ENCODE data around the gene MMP25.
"Not testable (repeated sequence)": the region's sequence is repeated elsewhere in the genome, so short reads cannot be mapped to it uniquely, and the experiment has no call there.

MMP25 gene

DNA sequence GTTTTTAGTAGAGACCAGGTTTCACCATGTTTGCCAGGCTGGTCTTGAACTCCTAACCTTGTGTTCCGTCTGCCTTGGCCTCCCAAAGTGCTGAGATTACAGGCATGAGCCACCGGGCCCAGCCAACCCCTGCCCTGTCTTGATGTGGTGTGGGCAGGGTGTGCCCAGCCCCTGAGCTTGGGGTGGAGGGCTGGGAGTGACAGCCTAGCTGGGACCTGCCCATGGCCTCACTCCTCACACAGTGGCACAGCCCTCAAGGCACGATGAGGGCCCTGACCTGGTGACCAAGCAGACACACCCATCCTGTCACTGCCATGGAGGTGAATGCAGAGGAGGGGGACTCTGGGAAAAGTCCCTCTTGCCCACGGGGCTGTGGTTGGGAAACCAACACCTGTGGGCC lies 22.1 kb downstream of the MMP25 start:
- DNase-seq, result peak in 2 of 10 donors; percentile 41 to 49
- intact Hi-C loops (cut with DNase I), result no loop called here

DNA sequence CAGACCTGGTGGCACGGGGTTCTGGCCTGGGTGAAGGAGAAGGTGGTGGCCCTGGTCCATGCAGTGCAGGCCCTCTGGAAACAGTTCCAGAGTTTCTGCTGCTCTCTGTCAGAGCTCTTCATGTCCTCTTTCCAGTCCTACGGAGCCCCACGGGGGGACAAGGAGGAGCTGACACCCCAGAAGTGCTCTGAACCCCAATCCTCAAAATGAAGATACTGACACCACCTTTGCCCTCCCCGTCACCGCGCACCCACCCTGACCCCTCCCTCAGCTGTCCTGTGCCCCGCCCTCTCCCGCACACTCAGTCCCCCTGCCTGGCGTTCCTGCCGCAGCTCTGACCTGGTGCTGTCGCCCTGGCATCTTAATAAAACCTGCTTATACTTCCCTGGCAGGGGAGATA lies 22.8 kb downstream of the MMP25 start:
- peak in 1 of 10 donors; percentile 60 for DNase-seq
- intact Hi-C loops (cut with DNase I), result not testable (repeated sequence)

DNA sequence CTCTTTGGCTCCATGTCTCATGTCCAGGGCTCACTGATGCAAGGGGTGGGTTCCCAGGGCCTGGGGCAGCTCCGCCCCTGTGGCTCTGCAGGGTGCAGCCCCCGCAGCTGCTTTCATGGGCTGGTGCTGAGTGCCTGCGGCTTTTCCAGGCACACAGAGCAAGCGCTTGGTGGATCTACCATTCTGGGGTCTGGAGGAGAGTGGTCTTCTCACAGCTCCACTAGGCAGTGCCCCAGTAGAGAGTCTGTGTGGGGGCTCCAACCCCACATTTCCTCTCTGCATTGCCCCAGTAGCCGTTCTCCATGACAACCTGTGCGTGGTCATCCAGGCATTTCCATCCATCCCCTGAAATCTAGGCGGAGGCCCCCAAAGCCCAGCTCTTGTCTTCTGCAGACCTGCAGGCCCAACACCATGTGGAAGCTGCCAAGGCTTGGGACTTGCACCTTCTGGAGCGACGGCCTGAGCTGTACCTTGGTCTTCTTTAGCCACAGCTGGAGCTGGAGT lies 24.3 kb downstream of the MMP25 start:
- intact Hi-C loops (cut with DNase I), result no loop called here
- peak in 3 of 10 donors; percentile 46 to 62 (median 57) for DNase-seq

- peak in 1 of 10 donors; percentile 10 for DNase-seq
- intact Hi-C loops (cut with DNase I), result no loop called here
Observed at GRCh38 chr16:3071655-3072054, 25.3 kb downstream of the MMP25 start.

DNA sequence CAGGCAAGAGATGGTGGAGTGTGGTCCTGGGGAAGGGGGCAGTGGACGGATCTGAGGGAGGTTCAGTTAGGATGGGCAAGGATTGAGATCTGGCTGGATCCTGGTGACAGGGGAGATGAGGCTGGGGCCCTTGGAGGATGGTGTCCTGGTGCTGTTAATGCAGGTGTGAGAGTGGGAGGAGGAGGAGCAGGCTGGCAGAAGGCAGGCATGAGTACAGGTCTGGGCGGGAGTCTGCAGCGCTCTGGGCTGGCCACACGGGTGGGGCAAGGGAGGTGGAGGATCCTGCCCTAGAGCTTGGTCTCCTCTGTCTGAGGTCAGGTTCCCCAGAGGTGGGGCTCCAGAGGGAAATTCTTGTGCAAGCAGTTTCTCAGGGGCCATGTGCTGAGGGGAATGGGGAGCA lies 25.8 kb downstream of the MMP25 start:
- intact Hi-C loops (cut with DNase I), result not testable (repeated sequence)
- peak in 2 of 10 donors; percentile 25 to 48 for DNase-seq

DNA sequence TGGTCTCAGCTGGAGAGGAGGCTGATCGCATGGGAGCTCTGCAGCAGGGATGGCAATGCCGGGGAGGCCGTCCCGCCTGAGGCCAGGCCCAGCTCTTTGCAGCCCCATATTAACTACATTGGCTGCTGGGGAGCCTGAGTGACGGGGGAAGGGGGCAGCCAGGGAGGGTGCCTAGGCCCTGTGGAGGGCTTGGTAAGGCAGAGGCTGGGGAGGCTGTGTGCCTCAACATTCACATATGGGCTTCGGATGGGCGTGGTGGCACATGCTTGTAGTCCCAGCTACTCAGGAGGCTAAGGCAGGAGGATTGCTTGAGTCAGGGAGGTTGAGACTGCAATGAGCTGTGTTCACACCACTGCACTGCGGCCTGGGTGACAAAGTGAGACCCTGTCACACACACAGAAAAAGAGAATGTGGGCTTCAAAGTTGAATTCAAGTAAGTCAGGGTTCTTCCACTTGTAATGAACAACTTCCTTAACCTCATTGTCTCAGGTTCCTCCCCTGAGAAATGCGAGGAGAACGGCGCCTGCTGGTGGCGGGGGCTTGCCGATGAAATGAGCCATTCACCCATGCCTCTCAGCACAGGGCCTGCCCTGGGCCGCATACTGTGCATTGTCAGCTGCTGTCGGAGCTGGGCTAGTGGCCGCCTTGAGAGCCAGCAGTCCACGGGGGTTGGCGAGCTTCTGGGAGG lies 26.4 kb downstream of the MMP25 start:
- intact Hi-C loops (cut with DNase I), result not testable (repeated sequence)
- peak in 3 of 10 donors; percentile 11 to 39 (median 13) for DNase-seq

DNA sequence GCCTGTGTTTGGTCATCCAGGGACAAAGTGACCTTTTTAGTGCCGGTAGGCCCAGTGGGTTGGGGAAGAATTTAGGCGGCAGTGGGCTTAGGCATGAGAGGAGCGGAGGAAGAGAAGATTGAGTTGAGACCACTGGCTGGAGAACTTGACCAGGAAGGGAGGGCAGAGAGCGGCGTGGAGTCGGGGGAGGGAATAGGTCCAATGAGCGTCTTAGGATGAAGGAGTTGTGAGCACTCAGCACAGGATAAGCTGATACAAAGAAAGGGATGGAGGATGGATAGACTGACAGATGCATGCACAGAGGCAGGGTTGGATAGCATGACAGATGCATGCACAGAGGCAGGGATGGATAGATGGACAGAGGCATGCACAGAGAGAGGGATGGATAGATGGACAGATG lies 27.1 kb downstream of the MMP25 start:
- intact Hi-C loops (cut with DNase I), result no loop called here

GRCh38 chr16:3074860-3075522 lies 28.6 kb downstream of the MMP25 start:
- intact Hi-C loops (cut with DNase I), result no loop called here
- peak in 2 of 10 donors; percentile 30 to 57 for DNase-seq

More for the DNA sequence above, 27.1 kb downstream of the MMP25 start:
- peak in 1 of 10 donors; percentile 14 for DNase-seq

- intact Hi-C loops (cut with DNase I), result no loop called here
- DNase-seq, result peak in 2 of 10 donors; percentile 65 to 75
Observed at GRCh38 chr16:3075523-3075915, 29.2 kb downstream of the MMP25 start.

- intact Hi-C loops (cut with DNase I), result not testable (repeated sequence)
- peak in 2 of 10 donors; percentile 37 for DNase-seq
Observed at GRCh38 chr16:3075946-3076345, 29.6 kb downstream of the MMP25 start.

GRCh38 chr16:3076577-3076976 lies 30.2 kb downstream of the MMP25 start:
- peak in 2 of 10 donors; percentile 39 to 42 for DNase-seq
- intact Hi-C loops (cut with DNase I), result no loop called here

- intact Hi-C loops (cut with DNase I), result no loop called here
- peak in 2 of 10 donors; percentile 59 to 61 for DNase-seq
Observed at GRCh38 chr16:3080024-3080423, 33.7 kb downstream of the MMP25 start.

DNA sequence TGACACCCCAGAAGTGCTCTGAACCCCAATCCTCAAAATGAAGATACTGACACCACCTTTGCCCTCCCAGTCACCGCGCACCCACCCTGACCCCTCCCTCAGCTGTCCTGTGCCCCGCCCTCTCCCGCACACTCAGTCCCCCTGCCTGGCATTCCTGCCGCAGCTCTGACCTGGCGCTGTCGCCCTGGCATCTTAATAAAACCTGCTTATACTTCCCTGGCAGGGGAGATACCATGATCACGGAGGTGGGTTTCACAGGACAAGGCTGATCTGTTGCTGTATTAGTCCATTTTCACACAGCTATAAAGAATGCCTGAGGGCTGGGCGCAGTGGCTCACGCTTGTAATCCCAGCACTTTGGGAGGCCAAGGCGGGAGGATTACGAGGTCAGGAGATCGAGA lies 35.6 kb downstream of the MMP25 start:
- peak in 2 of 10 donors; percentile 15 to 61 for DNase-seq
- intact Hi-C loops (cut with DNase I), result not testable (repeated sequence)

- peak in 2 of 10 donors; percentile 37 to 62 for DNase-seq
- intact Hi-C loops (cut with DNase I), result not testable (repeated sequence)
Observed at GRCh38 chr16:3083408-3083807, 37.0 kb downstream of the MMP25 start.

DNA sequence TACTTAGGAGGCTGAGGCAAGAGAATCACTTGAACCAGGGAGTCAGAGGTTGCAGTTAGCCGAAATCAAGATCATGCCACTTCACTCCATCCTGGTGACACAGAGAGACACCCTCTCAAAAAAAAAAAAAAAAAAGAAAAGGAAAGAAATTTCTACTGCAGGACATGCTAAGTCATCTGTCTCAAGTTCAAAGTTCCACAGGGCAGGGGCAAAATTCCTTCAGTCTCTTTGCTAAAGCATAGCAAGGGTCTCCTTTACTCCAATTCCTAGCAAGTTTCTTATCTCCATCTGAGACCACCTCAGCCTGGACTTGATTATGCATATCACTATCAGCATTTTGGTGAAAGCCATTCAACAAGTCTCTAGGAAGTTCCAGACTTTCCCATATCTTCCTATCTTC lies 38.1 kb downstream of the MMP25 start:
- intact Hi-C loops (cut with DNase I), result no loop called here
- peak in 1 of 10 donors; percentile 18 for DNase-seq

DNA sequence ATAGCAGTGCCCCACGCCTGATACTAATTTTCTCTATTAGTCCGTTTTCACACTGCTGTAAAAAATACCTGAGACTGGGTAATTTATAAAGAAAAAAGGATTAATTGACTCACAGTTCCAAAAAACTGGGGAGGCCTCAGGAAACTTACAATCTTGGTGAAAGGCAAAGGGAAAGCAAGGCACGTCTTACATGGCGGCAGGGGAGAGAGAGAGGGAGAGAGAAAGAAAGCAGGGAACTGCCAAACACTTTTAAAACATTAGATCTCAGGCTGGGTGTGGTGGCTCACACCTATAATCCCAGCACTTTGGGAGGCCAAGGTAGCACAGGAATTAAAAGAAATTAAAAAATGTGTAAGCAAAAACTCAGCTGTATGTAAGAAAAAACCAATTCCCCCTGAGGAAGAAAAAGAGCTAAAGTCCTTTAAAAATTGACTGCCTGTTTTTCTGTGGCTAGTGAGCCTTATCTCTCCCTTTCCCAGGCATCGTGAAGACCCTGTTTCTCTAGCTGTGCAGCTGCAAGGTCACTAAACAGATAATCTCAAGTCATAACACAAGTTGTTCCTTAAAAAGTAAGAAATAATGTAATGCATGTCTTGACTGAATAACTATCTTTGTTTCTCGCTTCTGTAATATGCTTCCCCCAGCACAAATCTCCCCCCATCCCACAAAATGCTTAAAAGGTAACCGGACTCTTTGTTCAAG lies 38.8 kb downstream of the MMP25 start:
- peak in 1 of 10 donors; percentile 0 for DNase-seq
- intact Hi-C loops (cut with DNase I), result no loop called here

DNA sequence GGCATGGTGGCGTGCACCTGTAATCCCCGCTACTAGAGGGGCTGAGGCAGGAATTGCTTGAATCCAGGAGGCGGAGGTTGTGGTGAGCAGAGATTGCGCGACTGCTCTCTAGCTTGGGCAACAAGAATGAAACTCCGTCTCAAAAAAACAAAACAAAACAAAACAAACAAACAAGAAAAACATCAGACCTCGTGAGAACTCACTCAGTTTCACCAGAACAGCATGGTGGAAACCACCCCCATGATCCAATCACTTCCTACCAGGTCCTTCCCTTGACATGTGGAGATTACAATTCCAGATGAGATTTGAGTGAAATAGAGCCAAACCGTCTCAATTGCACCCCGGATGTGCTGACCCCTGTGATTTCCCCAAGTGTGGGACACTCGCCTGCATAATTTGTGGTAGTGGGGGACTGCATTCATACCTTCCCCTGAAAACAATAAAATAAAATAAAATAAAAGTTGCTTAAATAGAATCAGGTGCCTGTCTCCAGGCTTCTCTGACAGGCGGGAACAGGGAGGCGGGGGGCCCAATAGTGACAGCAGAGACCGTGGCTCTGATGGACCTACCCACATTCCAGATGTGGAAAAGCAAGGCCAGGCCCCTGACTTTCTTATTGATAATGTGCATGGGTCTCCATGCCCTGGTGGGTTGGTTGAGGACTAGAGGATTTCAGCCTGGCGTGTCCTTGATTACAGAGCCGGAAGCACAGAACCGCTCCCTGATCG lies 39.7 kb downstream of the MMP25 start:
- intact Hi-C loops (cut with DNase I), result no loop called here

DNA sequence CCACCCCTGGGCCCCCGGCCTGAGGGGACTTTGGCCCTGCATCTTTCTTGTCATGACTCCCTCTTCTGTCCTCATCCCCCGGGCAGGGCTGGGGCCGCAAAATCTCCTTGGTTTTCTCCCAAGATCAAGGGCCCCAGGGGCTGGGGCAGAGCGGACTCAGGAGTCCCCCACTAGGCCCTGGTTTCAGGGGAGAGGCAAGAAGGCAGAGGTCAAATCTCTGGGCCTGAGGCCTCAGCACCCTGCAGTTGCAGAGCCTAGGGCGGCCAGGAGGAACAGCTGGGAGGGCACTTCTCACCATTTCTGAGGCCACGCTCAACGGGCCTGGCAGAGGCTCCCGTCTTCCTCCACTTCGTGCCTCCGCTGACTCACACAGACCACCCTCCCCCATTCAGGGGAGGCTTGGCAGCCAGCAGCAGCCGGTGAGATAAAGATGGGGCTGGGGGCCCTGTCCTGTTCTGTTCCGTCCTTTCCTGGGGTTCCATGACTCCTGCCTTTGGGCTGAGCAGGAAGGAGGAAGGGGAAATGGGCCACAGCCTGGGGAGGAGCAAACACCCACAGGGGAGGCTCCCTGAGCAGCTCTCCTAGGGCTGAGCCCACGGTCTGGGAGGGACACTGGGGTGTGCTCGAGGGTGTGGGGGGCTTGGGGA lies 40.4 kb downstream of the MMP25 start:
- peak in 2 of 10 donors; percentile 53 to 62 for DNase-seq
- intact Hi-C loops (cut with DNase I), result no loop called here

More for the DNA sequence above, 39.7 kb downstream of the MMP25 start:
- DNase-seq, result peak in 2 of 10 donors; percentile 2 to 16
